HG03103 (cell line): ENCODE measurements around the gene MICAL3.

Source experiments
- ATAC-seq: cut with Tn5 transposase; IDR thresholded peaks from one replicate; pipeline ENCODE4 v1.9.1; 2021; ENCODE audit warnings: low read depth; ENCODE audit not compliant: unreplicated experiment

Gene MICAL3

GRCh38 chr22:17828502-17829080, 195.8 kb downstream of the MICAL3 start:
- no peak for ATAC-seq

DNA sequence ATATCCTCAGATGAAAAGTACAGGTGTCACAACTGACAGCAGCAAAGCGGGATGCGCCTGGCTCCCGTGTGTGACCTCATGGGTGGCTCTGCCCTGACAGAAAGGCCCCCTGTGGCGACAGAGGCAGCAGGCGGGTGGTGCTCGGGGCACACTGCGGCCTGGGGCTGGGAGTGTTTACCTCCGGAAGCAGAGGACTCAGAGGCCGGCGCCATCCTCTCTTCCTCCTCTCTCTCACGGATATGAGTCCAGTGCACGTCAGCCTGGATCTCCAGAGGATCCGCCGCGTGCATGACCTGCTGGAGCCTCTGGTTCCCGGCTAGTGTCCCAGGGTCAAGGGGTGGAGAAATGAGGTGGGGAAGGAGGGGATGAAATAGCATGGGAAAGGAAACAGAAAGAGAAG, 196.9 kb downstream of the MICAL3 start:
- no peak for ATAC-seq

GRCh38 chr22:17825876-17826550, 198.3 kb downstream of the MICAL3 start:
- no peak for ATAC-seq

DNA sequence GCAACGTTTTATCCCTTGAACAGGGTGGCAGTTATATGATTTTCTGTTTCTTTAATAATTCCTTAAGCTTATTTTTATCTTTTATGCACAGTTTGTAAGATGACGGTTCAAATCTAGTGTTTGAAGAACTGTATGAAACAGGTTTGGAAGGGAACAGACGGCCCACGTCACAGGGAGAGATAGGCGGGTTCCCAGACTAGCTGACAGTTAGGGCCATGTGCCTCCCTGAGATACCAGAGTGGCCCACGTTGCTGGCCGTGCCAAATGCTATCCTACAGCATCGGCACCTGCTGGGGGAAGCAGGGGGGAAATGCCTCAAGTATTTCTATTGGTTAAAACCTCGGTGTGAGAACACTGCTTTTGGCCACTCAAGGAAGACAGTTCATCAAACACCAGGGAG, 199.9 kb downstream of the MICAL3 start:
- ATAC-seq = no peak

GRCh38 chr22:17823964-17824363, 200.4 kb downstream of the MICAL3 start:
- ATAC-seq = no peak

- no peak for ATAC-seq
Measured at GRCh38 chr22:17823226-17823625, 201.1 kb downstream of the MICAL3 start.

GRCh38 chr22:17822087-17822486, 202.3 kb downstream of the MICAL3 start:
- no peak for ATAC-seq

DNA sequence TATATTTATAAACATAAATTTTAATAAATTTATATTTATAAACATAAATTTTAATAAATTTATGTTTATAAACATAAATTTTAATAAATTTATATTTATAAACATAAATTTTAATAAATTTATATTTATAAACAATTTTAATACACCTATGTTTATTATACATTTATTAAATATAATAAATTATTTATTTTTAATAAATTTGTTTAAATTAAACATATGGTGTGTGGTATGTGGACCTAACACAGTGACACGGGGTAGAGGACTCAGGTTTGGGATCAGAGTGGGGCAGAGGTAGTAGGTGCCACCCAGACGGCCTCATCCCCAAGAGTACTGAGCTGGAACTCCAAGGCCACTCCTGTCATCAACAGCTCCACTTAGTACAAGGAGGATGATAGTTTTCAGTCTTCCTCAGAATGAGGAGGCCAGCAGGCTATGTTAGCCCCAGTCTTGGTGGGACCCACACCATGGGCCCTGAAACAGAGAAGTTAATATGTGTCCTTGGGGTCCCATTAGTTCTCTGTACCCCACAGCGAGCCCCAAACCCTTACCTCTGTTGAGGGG, 203.4 kb downstream of the MICAL3 start:
- ATAC-seq = no peak

DNA sequence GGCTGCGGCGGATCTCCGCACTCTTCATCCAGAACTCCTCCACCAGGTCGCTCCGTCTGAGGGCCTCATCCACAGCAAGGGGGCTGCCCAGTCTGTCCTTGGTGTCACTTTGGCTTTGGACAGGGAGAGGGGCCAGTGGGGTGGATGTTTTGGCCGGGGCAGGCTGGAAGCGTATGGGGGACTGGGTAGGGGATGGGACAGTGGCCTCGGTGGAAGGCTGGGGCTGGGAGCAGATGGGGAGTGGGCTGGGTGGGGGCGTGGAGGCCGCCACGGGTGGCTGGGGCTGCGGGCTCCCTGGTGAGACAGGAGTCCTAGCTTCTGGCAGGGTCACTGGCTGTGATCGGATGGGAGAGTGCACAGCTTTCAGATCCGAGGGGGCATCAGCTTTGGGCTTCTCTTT, 205.7 kb downstream of the MICAL3 start:
- no peak for ATAC-seq

- ATAC-seq = no peak
Measured at GRCh38 chr22:17818180-17818579, 206.2 kb downstream of the MICAL3 start.

GRCh38 chr22:17817511-17818065, 206.8 kb downstream of the MICAL3 start:
- ATAC-seq = no peak

DNA sequence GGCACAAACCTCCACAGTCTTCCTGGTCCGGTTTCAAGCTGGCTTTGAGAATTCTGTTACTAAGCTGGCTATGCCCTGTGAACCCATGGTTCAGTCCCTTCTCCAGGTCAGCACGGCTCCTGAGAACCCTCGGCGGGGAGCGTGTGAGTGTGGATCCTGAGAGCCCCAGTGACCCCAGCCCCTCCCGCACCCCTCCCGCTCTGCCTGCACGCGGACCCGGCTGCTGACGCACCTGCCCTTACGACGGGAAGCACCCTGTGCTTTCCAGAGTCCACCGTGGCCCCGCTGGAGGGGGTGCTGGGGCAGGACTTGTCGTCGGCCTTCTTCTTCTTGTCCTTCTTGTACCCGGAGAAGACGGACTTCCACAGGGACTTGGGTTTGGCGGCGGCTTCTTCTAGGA, 207.3 kb downstream of the MICAL3 start:
- no peak for ATAC-seq

GRCh38 chr22:17816649-17817048, 207.7 kb downstream of the MICAL3 start:
- ATAC-seq = no peak

- ATAC-seq = no peak
Measured at GRCh38 chr22:17815703-17816254, 208.6 kb downstream of the MICAL3 start.

DNA sequence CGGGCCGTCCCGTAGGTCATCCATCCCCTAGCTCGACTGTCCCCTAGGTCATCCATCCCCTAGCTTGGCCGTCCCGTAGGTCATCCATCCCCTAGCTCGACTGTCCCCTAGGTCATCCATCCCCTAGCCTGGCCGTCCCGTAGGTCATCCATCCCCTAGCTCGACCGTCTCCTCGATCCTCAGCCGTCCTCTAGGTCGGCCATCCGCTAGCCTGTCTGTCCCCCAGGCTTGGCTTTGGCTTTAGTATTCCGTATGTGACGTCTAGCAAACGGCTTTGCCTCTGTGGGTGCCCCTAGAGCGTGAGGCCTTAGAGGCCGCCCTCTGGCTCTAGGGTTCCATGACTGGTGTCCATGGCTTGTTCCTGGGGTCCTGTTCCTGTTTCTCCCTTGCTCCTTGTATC, 209.5 kb downstream of the MICAL3 start:
- no peak for ATAC-seq

DNA sequence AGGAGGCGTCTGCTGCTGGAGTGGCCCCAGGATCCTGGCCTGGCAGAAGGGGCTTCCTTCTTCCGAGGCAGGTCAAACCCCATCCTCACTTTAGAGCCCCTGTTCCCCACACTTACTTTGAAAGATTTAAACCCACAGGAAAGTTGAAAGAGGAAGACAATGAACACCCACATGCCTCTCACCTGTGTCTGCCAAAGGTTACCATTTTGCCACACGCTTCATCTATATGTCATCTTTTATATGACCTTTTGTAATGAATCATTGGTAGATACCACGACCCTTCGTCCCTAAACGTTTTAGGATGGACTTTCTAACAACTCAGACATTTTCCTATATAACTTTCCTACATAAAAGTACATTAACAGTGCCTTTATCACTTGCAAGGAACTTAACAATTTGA, 210.3 kb downstream of the MICAL3 start:
- no peak for ATAC-seq

DNA sequence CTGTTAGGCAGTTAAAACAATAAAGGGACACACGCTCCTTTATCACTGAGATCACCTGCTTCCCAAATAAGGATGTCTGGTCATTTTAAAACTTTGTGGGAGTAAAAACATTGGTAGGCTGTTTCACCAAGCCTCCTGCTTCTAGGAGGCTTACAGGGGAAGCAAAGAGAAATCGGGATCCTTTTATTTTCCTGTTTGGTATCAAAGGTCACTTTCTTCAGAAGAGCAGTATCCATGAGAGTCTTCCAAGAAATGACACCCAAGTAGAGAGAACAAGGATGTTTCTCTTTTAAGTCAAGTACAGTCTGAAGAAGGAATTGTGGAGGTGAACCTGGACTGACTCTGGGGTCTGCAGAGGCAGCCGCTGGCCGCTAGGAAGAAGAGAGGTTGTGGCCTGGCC, 213.2 kb downstream of the MICAL3 start:
- ATAC-seq = no peak

GRCh38 chr22:17810570-17811116, 213.7 kb downstream of the MICAL3 start:
- no peak for ATAC-seq

- no peak for ATAC-seq
Measured at GRCh38 chr22:17808693-17809403, 215.5 kb downstream of the MICAL3 start.

- ATAC-seq = no peak
Measured at GRCh38 chr22:17807578-17808410, 216.6 kb downstream of the MICAL3 start.
